Common myeloid progenitor, CD34-positive (primary cell): Measurements from ENCODE around the gene NAA15.
"Not testable (repeated sequence)": the region's sequence is repeated elsewhere in the genome, so short reads cannot be mapped to it uniquely, and the experiment has no call there.

ENCODE experiments used
- CTCF ChIA-PET: fragments of 350-600 bp; sonication (Branson Sonifier 250); formaldehyde crosslinking; loops from one replicate; lab custom pipeline; 2021; ENCODE audit warnings: antibody characterized with exemption; lab: Charles Lee
- POLR2A ChIA-PET: fragments of 350-600 bp; sonication (Branson Sonifier 250); formaldehyde crosslinking; loops from one replicate; lab custom pipeline; 2021; ENCODE audit warnings: antibody characterized with exemption; lab: Charles Lee
- DNase-seq, 3 donors: peaks; one replicate each; pipeline versions ENCODE4 v3.0.0 to v3.0.0-alpha.2; 2013
- H3K27ac ChIP-seq, 2 experiments: 1 replicate in 1 of 2; 2 replicates in 1 of 2; pipeline ENCODE4 v1.7.0; 2013; ENCODE audit warnings: inconsistent platforms in 2 of 2, low read length in 2 of 2, mild to moderate bottlenecking in 2 of 2, low read depth in 1 of 2, moderate library complexity in 1 of 2; ENCODE audit not compliant: severe bottlenecking in 2 of 2, insufficient read depth in 1 of 2, poor library complexity in 1 of 2
- H3K27me3 ChIP-seq, 5 experiments: replicated peaks in 2 of 5; 1 replicate in 3 of 5; 2 replicates in 2 of 5; pipeline versions ENCODE4 v1.6.1 to v1.7.0; 2013; ENCODE audit warnings: low read length in 4 of 5, mild to moderate bottlenecking in 2 of 5, moderate library complexity in 2 of 5, inconsistent platforms in 1 of 5; ENCODE audit not compliant: insufficient read depth in 5 of 5, control insufficient read depth in 4 of 5
- H3K36me3 ChIP-seq, 4 experiments: 1 replicate in 2 of 4; 2 replicates in 2 of 4; pipeline versions ENCODE4 v1.6.1 to v1.7.0; 2013; ENCODE audit warnings: low read length in 3 of 4, control low read depth in 1 of 4, mild to moderate bottlenecking in 1 of 4; ENCODE audit not compliant: control insufficient read depth in 4 of 4, insufficient read depth in 4 of 4
- H3K4me1 ChIP-seq, 4 experiments: 1 replicate in 3 of 4; 2 replicates in 1 of 4; pipeline versions ENCODE4 v1.6.1 to v1.7.1; 2013; ENCODE audit warnings: low read length in 3 of 4, mild to moderate bottlenecking in 3 of 4, control low read depth in 1 of 4, inconsistent platforms in 1 of 4, moderate library complexity in 1 of 4; ENCODE audit not compliant: control insufficient read depth in 4 of 4, insufficient read depth in 4 of 4; ENCODE audit errors: control extremely low read depth in 1 of 4
- H3K4me3 ChIP-seq, 7 experiments: 1 replicate in 4 of 7; 2 replicates in 3 of 7; pipeline versions ENCODE4 v1.5.1 to v1.7.0; 2013; ENCODE audit warnings: mild to moderate bottlenecking in 7 of 7, low read length in 6 of 7, moderate library complexity in 6 of 7, inconsistent platforms in 2 of 7, low read depth in 2 of 7, control low read depth in 1 of 7; ENCODE audit not compliant: insufficient read depth in 4 of 7, control insufficient read depth in 1 of 7; ENCODE audit errors: extremely low read depth in 1 of 7
- H3K9me3 ChIP-seq, 5 experiments: 1 replicate in 4 of 5; 2 replicates in 1 of 5; pipeline versions ENCODE4 v1.6.1 to v1.7.1; 2013; ENCODE audit warnings: low read length in 4 of 5, mild to moderate bottlenecking in 2 of 5, inconsistent platforms in 1 of 5, low read depth in 1 of 5, moderate library complexity in 1 of 5; ENCODE audit not compliant: control insufficient read depth in 4 of 5, insufficient read depth in 2 of 5; ENCODE audit errors: control extremely low read depth in 1 of 5
- WGBS: methylation state at CpG from one replicate; pipeline ENCODE4 v1.1.5; 2013; ENCODE audit not compliant: insufficient coverage; 5-methylcytosine and 5-hydroxymethylcytosine counted together

The NAA15 gene

DNA sequence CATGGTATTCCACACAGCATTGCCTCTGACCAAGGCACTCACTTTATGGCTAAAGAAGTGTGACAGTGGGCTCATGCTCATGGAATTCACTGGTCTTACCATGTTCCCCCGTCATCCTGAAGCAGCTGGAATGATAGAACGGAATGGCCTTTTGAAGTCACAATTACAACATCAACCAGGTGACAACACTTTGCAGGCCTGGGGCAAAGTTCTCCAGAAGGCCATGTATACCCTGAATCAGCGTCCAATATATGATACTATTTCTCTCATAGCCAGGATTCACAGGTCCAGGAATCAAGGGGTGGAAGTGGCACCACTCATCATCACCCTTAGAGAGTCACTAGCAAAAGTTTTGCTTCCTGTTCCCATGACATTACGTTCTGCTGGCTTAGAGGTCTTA lies 145.8 kb downstream of the NAA15 start:
- H3K27ac ChIP-seq, H3K9me3 ChIP-seq, DNase-seq, H3K4me3 ChIP-seq, H3K36me3 ChIP-seq, H3K4me1 ChIP-seq, POLR2A ChIA-PET, H3K27me3 ChIP-seq: not testable (repeated sequence)
- CTCF ChIA-PET, result interaction anchor here (1.6 kb wide), 1 partner anchor 10 kb away, joined by 3 read pairs; no protein-coding TSS in a partner anchor
- WGBS, result 100% methylated on average over 3 of the region's 4 CpGs

DNA sequence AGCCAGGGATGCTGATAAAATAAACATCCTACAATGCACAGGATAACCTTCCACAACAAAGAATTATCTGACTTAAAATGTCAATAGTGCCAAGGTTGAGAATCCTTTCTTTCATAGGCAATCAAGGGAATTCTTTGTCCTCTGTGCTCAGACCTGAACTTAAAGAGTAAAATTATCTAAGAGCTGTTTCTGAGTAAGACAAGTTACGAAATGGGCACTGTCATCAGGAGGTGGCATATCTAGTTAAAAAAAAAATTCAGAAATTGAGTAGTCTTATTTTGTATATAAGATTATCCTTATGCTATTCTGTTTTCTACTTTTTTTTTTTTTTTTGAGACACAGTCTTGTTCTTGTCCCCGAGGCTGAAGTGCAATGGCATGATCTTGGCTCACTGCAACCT lies 149.3 kb downstream of the NAA15 start:
- H3K4me1 ChIP-seq, result peaks cover 12 to 30% (median 21%) of the 10 kb centered on the region in 4 experiments
- H3K27ac ChIP-seq, result no peak overlapping the region
- ChIA-PET CTCF (interaction anchor here (1.9 kb wide), 1 partner anchor 34 kb away, joined by 5 read pairs; no protein-coding TSS in a partner anchor), POLR2A (no interaction called here)
- no peak for DNase-seq
- H3K9me3 ChIP-seq, result no peaks in the 10 kb centered on the region
- H3K27me3 ChIP-seq, result no peaks in the 10 kb centered on the region
- H3K4me3 ChIP-seq, result no peak overlapping the region
- peaks cover 0 to 3% (median 0%) of the 10 kb centered on the region in 4 experiments for H3K36me3 ChIP-seq
- WGBS, result 100% methylated on average over 1 of the region's 2 CpGs

DNA sequence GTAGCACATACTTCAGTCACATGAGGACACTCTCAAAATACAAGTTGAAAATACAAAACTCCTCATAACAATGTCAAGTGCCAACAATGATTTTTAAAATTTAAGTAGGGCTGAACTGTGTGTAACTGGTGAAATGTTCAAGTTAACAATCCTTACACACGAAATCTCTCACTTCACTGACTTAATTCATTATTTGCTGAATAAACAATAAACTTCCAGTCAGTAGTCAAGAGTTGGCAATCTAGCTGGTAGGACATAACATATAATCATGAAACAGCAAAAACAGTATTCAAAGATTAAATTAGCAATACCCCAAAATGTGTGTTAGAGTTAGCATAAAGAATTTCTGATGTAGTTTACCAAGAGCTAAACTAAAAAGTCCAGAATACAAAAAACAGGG lies 150.7 kb downstream of the NAA15 start:
- CTCF ChIA-PET, result interaction anchor here (0.7 to 2.6 kb wide), 4 partner anchors 8 to 77 kb away, joined by 3 to 13 read pairs (median 6); no protein-coding TSS in a partner anchor
- no peak for DNase-seq
- no peaks in the 10 kb centered on the region for H3K27me3 ChIP-seq
- peaks cover 15 to 44% (median 35%) of the 10 kb centered on the region in 4 experiments for H3K4me1 ChIP-seq
- H3K27ac ChIP-seq, result peak overlapping the region in 1 of 2 experiments; percentile 93
- no peaks in the 10 kb centered on the region for H3K9me3 ChIP-seq
- peak overlapping the region in 3 of 7 experiments; percentile 77 to 100 (median 99) for H3K4me3 ChIP-seq
- POLR2A ChIA-PET, result interaction anchor here (1.5 kb wide), 1 partner anchor 32 kb away, joined by 4 read pairs; no protein-coding TSS in a partner anchor
- WGBS, result no CpG with 5 or more reads among the region's 1 CpG
- H3K36me3 ChIP-seq, result peaks cover 0 to 3% (median 0%) of the 10 kb centered on the region in 4 experiments

DNA sequence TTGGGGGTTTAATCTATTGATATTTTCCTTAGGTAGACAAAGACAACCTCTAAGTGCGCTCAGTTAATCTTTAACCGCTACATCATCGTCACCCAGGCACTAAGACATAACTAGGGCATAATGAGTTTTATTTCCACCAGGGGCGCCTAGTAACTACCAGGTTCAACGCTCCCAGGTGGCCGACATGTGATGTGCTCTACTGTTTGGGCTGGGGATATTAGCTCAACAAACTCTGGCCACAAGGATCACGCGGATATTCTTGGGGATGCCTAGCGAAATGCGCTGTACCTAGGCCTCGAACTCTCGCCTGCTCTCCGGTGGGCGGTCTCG lies 151.7 kb downstream of the NAA15 start:
- 0% methylated on average over 15 of the region's 15 CpGs for WGBS
- no peaks in the 10 kb centered on the region for H3K9me3 ChIP-seq
- H3K27me3 ChIP-seq, result no peaks in the 10 kb centered on the region
- ChIA-PET POLR2A (interaction anchor here (1.0 to 2.0 kb wide), 3 partner anchors 34 to 204 kb away, joined by 3 to 17 read pairs (median 4); no protein-coding TSS in a partner anchor), CTCF (interaction anchor here (0.8 to 2.6 kb wide), 7 partner anchors 9 to 42 kb away, joined by 3 to 13 read pairs (median 5); no protein-coding TSS in a partner anchor)
- peak; percentile 87 to 96 (median 94) for DNase-seq
- peaks cover 0 to 3% (median 0%) of the 10 kb centered on the region in 4 experiments for H3K36me3 ChIP-seq
- H3K4me1 ChIP-seq, result peaks cover 15 to 46% (median 36%) of the 10 kb centered on the region in 4 experiments
- H3K4me3 ChIP-seq, result peak overlapping the region; percentile 77 to 100 (median 96)
- H3K27ac ChIP-seq, result peak overlapping the region; percentile 79 to 93

DNA sequence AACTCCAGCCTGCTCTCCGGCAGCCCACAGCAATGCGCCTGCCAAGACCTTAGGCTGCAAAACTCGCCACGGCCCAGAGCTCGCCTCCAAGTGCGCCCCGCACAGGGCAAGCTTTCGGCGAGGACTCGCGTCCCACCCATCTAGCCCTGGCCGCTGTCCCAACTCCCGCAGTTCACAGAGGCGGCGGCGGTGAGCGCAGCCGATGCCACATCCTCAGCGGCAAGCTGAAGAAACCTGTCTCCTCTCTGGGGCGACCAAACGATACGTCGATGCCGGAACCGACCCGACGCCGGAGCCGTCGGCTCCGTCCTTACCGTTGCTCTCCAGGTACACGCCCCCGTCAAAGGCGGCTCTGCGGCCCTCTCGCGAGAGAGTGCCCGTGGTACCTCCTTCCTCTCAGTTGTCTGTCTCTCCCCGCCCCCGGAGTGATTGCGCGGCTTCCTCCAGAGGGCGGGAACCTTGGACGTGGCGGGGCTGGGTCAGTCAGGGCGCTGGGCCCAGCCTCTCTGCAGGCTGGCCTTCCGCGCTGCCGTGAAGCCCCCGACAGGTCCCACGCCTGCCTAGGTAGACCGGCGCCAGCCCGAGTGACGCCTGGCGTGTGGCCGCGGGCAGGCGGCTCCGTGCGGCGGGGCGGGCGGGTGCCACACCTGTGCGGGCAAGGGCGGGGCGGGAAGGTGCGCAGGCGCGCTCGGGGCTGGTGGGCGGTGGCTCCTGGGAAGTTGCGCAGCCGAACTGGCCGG lies 152.2 kb downstream of the NAA15 start:
- no peaks in the 10 kb centered on the region for H3K27me3 ChIP-seq
- H3K27ac ChIP-seq, result peak overlapping the region; percentile 79 to 93
- H3K9me3 ChIP-seq, result no peaks in the 10 kb centered on the region
- DNase-seq, result peak; percentile 98 to 99 (median 99)
- under 1% methylated on average over 74 of the region's 76 CpGs for WGBS
- H3K4me1 ChIP-seq, result peaks cover 15 to 46% (median 36%) of the 10 kb centered on the region in 4 experiments
- ChIA-PET POLR2A (interaction anchor here (0.8 to 2.0 kb wide), 4 partner anchors 34 to 203 kb away, joined by 3 to 17 read pairs (median 4); no protein-coding TSS in a partner anchor), CTCF (interaction anchor here (0.8 to 2.6 kb wide), 7 partner anchors 10 to 42 kb away, joined by 3 to 13 read pairs (median 5); no protein-coding TSS in a partner anchor)
- H3K4me3 ChIP-seq, result peak overlapping the region; percentile 77 to 100 (median 96)
- peaks cover 0 to 3% (median 0%) of the 10 kb centered on the region in 4 experiments for H3K36me3 ChIP-seq

DNA sequence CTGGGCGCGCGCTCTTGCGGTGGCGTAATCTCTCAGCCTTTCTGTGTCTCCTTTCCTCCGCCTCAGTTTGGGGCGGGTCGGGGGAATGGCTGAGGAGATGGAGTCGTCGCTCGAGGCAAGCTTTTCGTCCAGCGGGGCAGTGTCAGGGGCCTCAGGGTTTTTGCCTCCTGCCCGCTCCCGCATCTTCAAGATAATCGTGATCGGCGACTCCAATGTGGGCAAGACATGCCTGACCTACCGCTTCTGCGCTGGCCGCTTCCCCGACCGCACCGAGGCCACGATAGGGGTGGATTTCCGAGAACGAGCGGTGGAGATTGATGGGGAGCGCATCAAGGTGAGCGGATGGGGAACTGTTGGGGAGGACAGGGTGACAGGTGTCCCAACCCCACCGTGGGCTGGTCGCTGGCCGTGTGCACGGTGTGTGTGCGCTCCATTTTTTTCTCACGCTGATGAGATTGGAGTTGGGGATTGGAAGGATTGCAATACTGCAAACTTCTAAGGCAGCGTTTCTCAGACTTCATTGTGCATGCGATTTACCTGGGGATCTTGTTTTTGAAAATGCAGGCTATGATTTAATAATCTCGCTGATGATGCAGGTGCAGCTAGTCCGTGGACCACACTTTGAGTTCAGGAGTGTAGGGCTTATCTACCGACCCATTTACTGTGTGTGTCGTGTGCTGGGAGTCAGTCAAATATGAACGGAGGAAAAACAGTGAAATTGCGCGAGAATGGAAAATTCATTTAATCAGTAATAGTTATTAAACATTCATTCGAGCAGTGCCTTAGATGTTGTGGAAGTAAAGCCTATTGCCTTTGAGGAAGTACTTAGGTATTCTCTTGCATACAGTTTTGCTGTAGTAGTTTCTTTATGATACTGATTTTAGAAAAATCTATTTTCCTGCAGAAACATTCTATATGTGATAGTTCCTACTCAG lies 153.1 kb downstream of the NAA15 start, which contains the start of gene RAB33B:
Gene RAB33B, plus strand, starts transcription at position 11 of the 935 bp plus-strand sequence. Its CDS starts 75 bp downstream, at position 86.
- Histone ChIP-seq H3K27ac (peak within 1 kb of the TSS; percentile 79 to 93), H3K4me3 (peak within 1 kb of the TSS; percentile 77 to 100 (median 96)), H3K36me3 (no peaks in the 10 kb centered on the region), H3K9me3 (no peaks in the 10 kb centered on the region), H3K4me1 (peaks cover 15 to 46% (median 36%) of the 10 kb centered on the region in 4 experiments), H3K27me3 (no peaks in the 10 kb centered on the region)
- ChIA-PET CTCF (interaction anchor here (1.8 to 2.6 kb wide), 3 partner anchors 10 to 38 kb away, joined by 5 to 13 read pairs (median 8); no protein-coding TSS in a partner anchor), POLR2A (interaction anchor here (0.8 to 2.0 kb wide), 3 partner anchors 35 to 203 kb away, joined by 3 to 17 read pairs (median 3); no protein-coding TSS in a partner anchor)
- DNase-seq, result peak; percentile 8 to 38 (median 27)
- 0% methylated on average over 41 of the region's 46 CpGs for WGBS
